ENCODE data around the gene PTPRG.

GRCh38 chr3:61981060-61981459 is 419.7 kb downstream of the PTPRG start:
- TF ChIP-seq CTCF (IDR thresholded peaks at IDR 0.05) (no peak), POLR2A (IDR thresholded peaks at IDR 0.05) (no peak), EP300 (IDR thresholded peaks at IDR 0.05) (no peak)
